22Rv1 (cell line): ENCODE results near the gene CDK2AP2.

Source experiments
- H3K27ac ChIP-seq: fragments of 450-650 bp; 2 replicates; pipeline ENCODE4 v1.5.1; 2017
- CTCF ChIP-seq: fragments of 450-650 bp; IDR thresholded peaks from 2 replicates; pipeline ENCODE4 v1.5.1; 2017; ENCODE audit warnings: mild to moderate bottlenecking
- ZFX ChIP-seq: fragments of 450-650 bp; IDR thresholded peaks from 2 replicates; pipeline ENCODE4 v1.6.1; 2017; ENCODE audit warnings: antibody characterized with exemption, borderline replicate concordance

CDK2AP2 gene

GRCh38 chr11:67535561-67535960 lies 27.6 kb upstream of the CDK2AP2 start:
- no peak overlapping the region for H3K27ac ChIP-seq
- TF ChIP-seq ZFX: no peak
- TF ChIP-seq CTCF: no peak

- H3K27ac ChIP-seq: no peak overlapping the region
- TF ChIP-seq CTCF (no peak), ZFX (no peak)
Observed at GRCh38 chr11:67534070-67534679, 26.2 kb upstream of the CDK2AP2 start.

- no peak for TF ChIP-seq ZFX
- no peak for TF ChIP-seq CTCF
- no peak overlapping the region for H3K27ac ChIP-seq
Observed at GRCh38 chr11:67532889-67533288, 24.9 kb upstream of the CDK2AP2 start.

GRCh38 chr11:67530282-67530592 lies 22.3 kb upstream of the CDK2AP2 start:
- no peak for TF ChIP-seq ZFX
- TF ChIP-seq CTCF: no peak
- no peak overlapping the region for H3K27ac ChIP-seq

GRCh38 chr11:67528376-67528775 lies 20.4 kb upstream of the CDK2AP2 start:
- TF ChIP-seq ZFX (no peak), CTCF (no peak)

GRCh38 chr11:67525275-67525976 lies 17.5 kb upstream of the CDK2AP2 start:
- TF ChIP-seq ZFX (no peak), CTCF (no peak)

More at GRCh38 chr11:67528376-67528775, 20.4 kb upstream of the CDK2AP2 start:
- no peak overlapping the region for H3K27ac ChIP-seq

GRCh38 chr11:67524480-67524808 lies 16.5 kb upstream of the CDK2AP2 start:
- TF ChIP-seq CTCF (no peak), ZFX (no peak)

More at GRCh38 chr11:67525275-67525976, 17.5 kb upstream of the CDK2AP2 start:
- H3K27ac ChIP-seq: no peak overlapping the region

More at GRCh38 chr11:67524480-67524808, 16.5 kb upstream of the CDK2AP2 start:
- no peak overlapping the region for H3K27ac ChIP-seq
